Midbrain (tissue), 1 donor: ENCODE results near the gene FOXRED1.
"Not testable (repeated sequence)": the region's sequence is repeated elsewhere in the genome, so short reads cannot be mapped to it uniquely, and the experiment has no call there.

Experiments used
- DNase-seq: peaks from one replicate; lab custom pipeline; 2025; lab: John Stamatoyannopoulos, UW

FOXRED1 gene

GRCh38 chr11:126277780-126278179, 8.8 kb downstream of the FOXRED1 start:
- DNase-seq: no peak

DNA sequence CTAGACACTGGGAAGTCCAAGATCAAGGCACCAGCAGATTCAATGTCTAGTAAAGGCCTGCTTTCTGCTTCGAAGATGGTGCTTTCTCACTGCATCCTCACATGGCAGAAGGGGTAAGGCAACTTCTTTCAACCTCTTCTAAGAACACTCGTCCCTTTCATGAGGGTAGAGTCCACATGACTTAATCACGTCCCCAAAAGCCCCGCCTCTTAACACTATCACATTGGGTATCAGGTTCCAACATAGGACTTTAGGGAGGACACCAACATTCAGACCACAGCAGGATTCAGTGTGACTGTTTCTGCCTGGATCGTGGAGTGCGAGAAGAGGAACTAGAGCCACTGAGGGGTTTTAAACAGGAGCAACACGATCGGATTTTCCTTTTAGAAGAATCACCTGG, 10.2 kb downstream of the FOXRED1 start:
- no peak for DNase-seq

DNA sequence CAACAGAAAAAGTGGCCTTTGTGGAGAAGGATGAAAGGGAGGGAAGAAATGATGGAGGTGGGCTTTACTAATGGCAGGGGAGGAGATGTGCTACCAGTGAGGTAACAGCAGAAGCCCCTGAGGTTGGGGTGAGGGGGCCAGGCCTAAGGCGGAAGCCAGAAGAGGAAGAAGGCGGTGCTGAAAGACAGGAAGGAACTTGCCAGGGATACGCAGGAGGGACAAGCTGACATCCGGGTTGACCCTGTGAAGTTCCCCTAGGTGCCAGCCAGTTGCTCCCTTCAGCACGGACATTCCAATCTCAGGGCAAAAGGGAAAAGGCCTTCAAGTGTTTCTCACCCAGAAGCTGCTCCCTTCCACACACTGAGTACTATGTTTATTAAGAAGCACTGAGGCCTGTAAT, 11.6 kb downstream of the FOXRED1 start:
- no peak for DNase-seq

DNA sequence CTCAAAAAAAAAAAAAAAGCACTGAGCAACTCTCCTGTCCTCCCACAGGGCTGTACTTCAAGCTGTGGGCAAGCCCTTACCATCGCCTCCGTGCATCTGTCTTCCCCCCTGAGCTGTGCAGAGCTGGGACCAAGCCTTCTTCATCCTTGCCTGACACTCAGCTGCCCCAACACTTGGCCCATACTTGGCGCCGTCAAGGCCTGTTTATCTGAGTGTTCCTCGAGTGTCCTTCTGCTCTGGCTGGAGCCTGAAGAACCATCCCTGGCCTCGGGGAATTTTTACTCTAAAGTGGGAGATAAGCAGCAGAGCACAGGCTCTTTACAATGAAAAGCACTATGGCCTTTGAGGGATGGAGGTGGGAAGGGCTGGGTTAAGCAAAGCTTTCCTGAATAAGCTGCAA, 12.3 kb downstream of the FOXRED1 start:
- DNase-seq: no peak

DNA sequence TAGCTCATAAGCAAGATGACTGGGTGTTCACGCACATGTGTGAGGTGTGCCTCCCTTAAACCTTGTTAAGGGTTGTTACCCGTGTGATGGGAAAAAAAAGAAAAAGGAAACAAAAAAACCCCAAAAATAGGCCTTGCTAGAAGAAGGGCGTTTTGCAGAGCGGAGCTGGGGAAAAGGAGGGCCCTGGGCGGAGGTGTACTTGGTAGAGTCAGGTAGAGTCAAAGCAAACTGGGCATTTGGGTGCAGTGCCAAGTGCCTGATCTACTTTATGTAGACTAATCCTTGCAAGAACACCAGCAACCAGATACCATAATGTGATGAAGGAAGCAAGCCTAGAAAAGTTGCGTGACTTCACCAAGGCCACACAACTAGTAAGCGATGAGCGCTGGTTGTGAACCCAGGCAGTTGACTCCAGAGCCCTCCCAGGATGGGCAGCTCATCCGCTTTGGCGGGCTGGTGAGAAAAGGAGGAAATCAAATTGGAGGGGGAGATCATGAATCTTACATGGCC, 12.8 kb downstream of the FOXRED1 start:
- DNase-seq: no peak

GRCh38 chr11:126282361-126282735, 13.4 kb downstream of the FOXRED1 start:
- peak; percentile 37 for DNase-seq

- peak; percentile 51 for DNase-seq
Observed at GRCh38 chr11:126282736-126283591, 14.0 kb downstream of the FOXRED1 start, which contains the start of gene TIRAP. TSS of gene TIRAP (plus strand) at chr11:126283093. CDS start at chr11:126290895, 7,802 bp downstream.

GRCh38 chr11:126284829-126285228, 15.9 kb downstream of the FOXRED1 start:
- DNase-seq: no peak

DNA sequence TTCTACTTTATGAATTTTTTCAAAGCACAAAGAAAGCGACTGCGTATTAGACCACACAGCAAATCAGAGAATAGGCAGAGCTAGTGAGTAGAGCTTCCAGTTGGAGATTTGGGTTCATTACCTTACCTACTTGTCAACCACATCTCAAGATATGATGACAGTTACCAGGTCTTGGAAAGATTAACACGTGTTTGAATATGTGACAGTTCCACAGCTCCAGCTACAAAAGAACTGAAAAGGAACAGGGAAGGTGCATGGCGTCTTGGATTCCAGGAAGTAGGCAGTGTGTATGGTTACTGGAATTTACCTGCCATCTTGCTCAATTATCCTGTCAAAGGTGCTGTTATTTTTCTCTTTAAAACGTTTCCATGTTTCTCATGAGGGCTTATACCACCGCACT, 19.3 kb downstream of the FOXRED1 start:
- no peak for DNase-seq

DNA sequence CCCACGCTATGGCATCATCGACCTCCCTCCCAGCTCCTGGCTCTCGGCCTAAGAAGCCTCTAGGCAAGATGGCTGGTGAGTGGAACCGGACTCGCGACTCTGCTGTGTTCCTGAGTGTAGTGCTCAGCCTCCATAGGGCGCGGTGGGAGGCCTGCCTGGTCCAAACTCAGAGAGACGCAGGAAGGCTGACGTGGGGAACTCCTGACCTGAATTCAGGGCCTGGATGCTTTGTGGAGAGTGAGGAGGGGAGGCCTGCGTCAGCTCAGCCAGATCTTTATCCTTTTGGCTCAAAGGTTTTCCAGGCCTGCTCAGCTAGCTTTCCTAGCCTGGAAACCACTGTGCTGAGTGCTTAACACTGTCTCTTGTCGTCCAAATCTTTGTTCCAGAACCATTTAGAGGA, 21.9 kb downstream of the FOXRED1 start:
- DNase-seq: no peak

DNA sequence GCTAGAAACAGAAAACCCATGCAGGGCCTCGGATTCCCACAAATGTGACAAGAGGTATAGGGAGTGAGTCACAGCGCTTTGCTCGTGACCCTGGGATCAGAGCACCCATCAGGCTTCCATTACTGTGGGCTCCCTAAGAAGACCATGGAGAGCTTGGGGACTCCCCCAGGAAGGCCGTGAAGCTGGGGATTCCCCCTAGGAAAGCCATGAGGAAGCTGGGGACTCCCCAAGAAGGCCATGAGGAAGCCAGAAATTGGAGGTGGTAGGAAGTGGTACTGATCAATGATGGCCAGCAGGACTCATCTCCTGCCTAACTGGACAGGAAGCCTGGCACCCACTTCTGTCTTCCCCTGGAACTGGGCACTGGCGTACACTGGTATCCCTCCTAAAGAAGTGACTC, 24.8 kb downstream of the FOXRED1 start:
- DNase-seq: no peak

- DNase-seq: no peak
Observed at GRCh38 chr11:126297004-126297403, 28.1 kb downstream of the FOXRED1 start.

DNA sequence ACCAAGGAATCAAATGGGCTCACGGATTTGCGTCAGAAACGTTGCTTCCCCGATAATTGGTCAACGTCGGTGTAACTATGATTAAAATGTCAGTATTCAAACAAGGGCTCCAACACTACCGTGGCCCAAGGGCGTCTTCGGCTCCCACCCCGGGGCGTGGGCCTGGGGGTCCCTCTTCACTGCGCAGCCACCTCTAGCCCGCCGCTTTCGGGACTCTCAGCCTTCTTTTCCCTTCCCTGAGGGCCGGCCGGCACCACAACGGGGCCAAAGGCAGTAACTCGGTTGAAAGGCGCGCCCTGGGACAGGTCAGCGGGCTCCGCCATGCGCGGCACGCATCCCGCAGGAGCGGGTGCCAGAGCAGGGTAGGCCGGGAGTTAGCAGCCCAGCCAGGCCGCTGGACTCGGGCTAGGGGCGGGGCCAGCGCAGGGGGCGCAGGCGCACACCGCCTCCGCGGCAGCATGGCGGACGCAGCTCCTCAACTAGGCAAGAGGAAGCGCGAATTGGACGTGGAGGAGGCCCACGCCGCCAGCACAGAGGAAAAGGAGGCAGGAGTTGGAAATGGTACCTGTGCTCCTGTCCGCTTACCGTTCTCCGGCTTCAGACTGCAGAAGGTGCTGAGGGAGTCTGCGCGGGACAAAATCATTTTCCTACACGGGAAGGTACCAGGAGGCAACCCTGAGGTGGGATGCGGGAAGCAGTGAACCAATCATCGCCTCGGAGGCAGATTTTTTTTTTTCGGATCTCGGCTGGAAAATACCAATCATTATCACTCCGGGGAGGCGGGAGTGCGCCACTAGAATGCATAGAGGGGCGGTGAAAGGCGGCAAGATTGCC, 34.9 kb downstream of the FOXRED1 start, which contains the start of gene DCPS:
Gene DCPS, plus strand, starts transcription at position 438 of the 834 bp plus-strand sequence. Its CDS starts 21 bp downstream, at position 459.
- DNase-seq: peak; percentile 95

DNA sequence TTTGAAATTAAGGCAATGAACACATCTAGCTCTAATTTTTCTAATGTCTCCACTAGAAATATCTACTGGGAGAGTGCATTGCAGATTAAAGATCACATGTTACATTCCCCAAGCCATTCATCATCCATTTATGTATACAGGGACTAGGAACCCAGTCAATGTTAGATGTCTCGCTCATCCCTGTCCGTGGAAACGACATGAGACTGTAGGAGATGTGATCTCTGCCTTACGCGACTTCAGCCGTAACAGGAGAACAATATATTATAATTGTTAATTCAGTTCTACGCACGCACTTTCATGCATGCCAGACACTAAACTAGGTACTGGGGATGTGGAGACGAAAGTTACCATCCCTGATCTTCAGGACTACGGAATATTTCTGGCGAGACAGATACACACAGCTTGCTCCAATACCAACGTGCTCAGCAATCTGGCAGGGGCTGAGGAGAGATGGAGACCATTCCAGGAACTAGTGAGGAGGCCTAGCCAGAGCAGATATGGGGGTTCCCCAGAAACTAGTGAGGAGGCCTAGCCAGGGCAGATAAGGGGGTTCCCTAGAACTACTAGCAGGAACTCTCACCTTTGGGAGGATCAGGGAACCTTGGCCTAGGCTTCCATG, 35.6 kb downstream of the FOXRED1 start:
- no peak for DNase-seq

- DNase-seq: no peak
Observed at GRCh38 chr11:126305699-126306098, 36.7 kb downstream of the FOXRED1 start.

DNA sequence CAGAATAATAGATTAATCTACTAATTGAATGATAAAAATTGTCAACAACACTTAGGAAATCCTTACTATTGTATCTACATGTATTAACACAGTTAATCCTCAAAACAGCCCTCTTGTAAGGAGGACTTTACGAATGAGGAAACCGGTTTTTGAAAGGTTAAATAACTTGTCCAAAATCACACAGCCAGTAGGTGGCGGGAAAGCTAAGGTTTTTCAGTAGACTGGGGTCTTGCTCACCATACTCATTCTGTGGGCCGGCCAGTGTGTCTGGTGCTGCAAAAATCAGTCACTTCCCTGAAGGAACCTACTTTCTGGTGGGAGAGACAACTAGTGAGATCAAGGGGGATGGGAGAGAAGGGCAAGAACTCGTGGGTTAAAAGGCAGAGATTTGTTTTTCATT, 38.8 kb downstream of the FOXRED1 start:
- peak; percentile 16 for DNase-seq

DNA sequence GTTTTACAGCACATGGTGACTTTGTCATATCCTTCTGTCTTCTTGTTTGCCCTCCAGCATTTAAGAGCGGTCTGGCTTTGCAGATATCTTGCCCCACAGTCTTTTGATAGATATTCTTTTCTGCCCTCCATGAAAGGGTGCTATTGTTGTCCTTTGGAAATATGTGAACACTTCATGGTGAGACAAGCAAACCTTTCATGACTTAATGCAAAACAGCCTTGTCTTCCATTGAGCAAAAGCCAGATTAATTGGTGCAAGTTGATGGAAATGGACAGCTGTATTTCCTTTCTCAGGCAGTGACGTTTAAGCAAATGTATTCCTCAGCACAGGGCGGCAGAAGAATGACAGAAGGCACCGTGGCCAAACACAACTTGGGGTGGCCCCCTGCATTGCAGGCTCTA, 39.3 kb downstream of the FOXRED1 start:
- DNase-seq: peak; percentile 44

GRCh38 chr11:126308771-126309170, 39.8 kb downstream of the FOXRED1 start:
- not testable (repeated sequence) for DNase-seq

DNA sequence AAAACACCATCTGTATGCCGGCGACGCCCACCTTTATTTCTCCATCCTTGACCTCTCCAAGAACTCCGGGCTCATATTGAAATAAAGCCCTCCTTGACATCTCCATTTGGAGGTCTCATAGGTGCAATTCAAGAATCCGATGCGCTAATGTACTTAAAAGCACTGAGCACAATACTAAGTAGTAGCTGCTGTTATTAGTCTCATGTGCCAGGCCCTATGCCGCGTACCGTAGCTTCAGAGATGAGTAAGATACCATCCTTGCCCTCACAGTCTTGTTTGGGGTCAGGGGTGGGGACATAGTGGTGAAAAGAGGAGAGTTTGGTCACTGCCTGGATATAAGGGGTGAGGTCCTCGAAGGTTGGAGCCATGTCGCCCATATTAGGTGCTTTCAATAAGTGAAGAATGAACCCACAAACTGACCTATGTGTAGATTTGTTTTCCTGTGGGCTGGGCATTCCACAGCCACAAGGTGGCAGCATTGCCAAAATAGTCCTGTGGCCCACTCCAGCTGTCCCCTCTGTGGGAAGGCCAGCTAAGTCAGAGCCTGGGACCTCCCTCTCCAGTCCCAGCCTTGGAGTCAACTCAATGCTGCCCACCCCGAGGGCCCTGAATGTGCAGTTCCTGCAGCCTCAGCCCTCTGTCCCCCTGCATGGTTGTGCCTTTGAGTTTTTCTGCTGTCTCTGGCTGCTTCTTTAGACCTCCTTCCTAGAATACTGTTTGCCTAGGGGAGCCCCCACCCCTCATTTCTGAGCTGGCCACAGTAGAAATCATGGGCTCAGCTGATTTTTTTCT, 41.4 kb downstream of the FOXRED1 start:
- DNase-seq: peak; percentile 87

DNA sequence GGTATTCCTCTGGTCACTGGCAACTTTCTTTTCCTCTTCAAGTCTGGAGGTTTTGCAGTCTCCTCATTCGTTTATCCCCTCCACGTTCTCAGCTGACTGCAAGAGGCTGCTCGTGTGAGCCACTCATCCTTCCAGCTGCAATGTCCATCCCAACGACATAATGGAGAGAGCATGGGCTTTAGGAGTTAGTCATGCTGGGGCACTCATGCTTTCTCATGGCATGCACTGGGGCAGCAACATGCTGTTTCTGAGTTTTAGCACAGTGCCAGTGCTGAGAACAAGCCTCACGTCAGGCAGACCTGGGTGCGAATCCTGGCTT, 42.0 kb downstream of the FOXRED1 start:
- no peak for DNase-seq
